ENCODE measurements around the gene CYTH2.

CYTH2 gene

GRCh38 chr19:48524732-48525131, 55.6 kb downstream of the CYTH2 start:
- Histone ChIP-seq H3K79me2 (ENCODE audit: control insufficient read depth, low read length) (no peaks in the 10 kb centered on the region), H3K9me3 (ENCODE audit: control insufficient read depth, insufficient read depth, low read length) (no peaks in the 10 kb centered on the region), H3K4me2 (ENCODE audit: low read length) (no peak overlapping the region), H3K4me3 (ENCODE audit: low read length) (no peak overlapping the region), H3K4me1 (ENCODE audit: control insufficient read depth, low read length) (no peaks in the 10 kb centered on the region), H4K20me1 (ENCODE audit: control insufficient read depth, insufficient read depth, low read depth, low read length) (no peaks in the 10 kb centered on the region), H3F3A (ENCODE audit: control insufficient read depth, insufficient read depth) (no peaks in the 10 kb centered on the region), H3K27me3 (ENCODE audit: control insufficient read depth, low read length) (peaks cover 6% of the 10 kb centered on the region; the same call in 1 of the 2 replicates), H3K36me3 (ENCODE audit: control insufficient read depth, low read length) (no peaks in the 10 kb centered on the region), H3K9me2 (replicated peaks; ENCODE audit: control insufficient read depth, low read length) (no peaks in the 10 kb centered on the region), H3K27ac (ENCODE audit: low read depth, low read length) (no peak overlapping the region)
- TF ChIP-seq, protein P1, sequence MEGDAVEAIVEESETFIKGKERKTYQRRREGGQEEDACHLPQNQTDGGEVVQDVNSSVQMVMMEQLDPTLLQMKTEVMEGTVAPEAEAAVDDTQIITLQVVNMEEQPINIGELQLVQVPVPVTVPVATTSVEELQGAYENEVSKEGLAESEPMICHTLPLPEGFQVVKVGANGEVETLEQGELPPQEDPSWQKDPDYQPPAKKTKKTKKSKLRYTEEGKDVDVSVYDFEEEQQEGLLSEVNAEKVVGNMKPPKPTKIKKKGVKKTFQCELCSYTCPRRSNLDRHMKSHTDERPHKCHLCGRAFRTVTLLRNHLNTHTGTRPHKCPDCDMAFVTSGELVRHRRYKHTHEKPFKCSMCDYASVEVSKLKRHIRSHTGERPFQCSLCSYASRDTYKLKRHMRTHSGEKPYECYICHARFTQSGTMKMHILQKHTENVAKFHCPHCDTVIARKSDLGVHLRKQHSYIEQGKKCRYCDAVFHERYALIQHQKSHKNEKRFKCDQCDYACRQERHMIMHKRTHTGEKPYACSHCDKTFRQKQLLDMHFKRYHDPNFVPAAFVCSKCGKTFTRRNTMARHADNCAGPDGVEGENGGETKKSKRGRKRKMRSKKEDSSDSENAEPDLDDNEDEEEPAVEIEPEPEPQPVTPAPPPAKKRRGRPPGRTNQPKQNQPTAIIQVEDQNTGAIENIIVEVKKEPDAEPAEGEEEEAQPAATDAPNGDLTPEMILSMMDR (IDR thresholded peaks at IDR 0.05; ENCODE audit: low read depth, low read length, poor library complexity, severe bottlenecking), result no peak
- no peak for TF ChIP-seq EZH2phosphoT487 (IDR thresholded peaks at IDR 0.05; ENCODE audit: borderline replicate concordance, low read length)

DNA sequence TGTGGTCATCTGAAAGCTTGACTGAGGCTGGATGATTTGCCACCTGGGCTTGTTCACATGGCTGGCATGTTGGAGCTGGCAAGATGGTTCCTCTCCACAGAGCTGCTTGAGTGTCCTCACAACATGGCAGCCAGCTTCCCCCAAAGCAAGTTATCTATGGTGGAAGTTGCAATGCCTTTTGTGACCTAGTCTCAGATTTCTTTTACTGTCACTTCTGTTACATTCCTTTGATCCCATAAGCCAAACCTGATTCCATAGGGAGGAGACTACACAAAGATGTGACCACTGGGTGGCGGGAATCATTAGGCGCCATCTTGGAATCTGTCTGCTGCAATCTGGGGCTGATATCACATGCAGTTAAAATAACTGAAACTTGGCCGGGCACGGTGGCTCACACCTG, 60.0 kb downstream of the CYTH2 start:
- Histone ChIP-seq H3F3A (ENCODE audit: control insufficient read depth, insufficient read depth) (no peaks in the 10 kb centered on the region), H3K4me2 (ENCODE audit: low read length) (no peak overlapping the region), H3K36me3 (ENCODE audit: control insufficient read depth, low read length) (no peaks in the 10 kb centered on the region), H3K4me3 (ENCODE audit: low read length) (no peak overlapping the region), H3K4me1 (ENCODE audit: control insufficient read depth, low read length) (no peaks in the 10 kb centered on the region), H4K20me1 (ENCODE audit: control insufficient read depth, insufficient read depth, low read depth, low read length) (no peaks in the 10 kb centered on the region), H3K79me2 (ENCODE audit: control insufficient read depth, low read length) (no peaks in the 10 kb centered on the region), H3K27me3 (ENCODE audit: control insufficient read depth, low read length) (peaks cover 3% of the 10 kb centered on the region; the same call in 1 of the 2 replicates), H3K9me2 (replicated peaks; ENCODE audit: control insufficient read depth, low read length) (no peaks in the 10 kb centered on the region), H3K27ac (ENCODE audit: low read depth, low read length) (no peak overlapping the region), H3K9me3 (ENCODE audit: control insufficient read depth, insufficient read depth, low read length) (no peaks in the 10 kb centered on the region)
- no peak for TF ChIP-seq EZH2phosphoT487 (IDR thresholded peaks at IDR 0.05; ENCODE audit: borderline replicate concordance, low read length)
- TF ChIP-seq, protein P1 (IDR thresholded peaks at IDR 0.05; ENCODE audit: low read depth, low read length, poor library complexity, severe bottlenecking), result no peak

DNA sequence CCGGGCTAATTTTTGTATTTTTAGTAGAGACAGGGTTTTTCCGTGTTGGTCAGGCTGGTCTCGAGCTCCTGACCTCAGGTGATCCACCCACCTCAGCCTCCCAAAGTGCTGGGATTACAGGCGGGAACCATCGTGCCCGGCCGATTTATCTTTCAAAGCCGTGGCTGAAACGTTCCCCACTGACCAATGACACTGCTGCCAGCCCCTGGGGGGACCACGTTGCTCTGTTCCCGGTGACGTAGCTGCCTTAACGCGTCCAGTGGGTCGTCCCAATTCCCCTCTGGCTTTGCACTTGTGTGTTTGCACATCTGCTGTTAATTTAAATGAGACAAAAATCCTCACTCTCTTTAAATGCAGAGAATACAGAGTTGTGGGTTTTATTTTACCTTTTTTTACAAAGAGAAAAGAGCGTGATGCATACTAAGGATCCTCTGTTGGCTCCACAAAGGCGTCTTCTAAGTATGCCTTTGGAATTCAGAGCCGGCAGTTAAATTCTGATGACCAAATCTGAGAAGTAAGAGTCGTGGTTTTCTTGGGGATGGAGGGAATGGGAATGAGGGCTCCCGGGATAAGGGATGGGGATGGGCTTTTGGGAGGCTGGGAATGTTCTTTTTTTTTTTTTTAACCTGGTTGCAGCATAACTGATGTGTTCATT, 61.0 kb downstream of the CYTH2 start:
- Histone ChIP-seq H3K4me1 (ENCODE audit: control insufficient read depth, low read length) (no peaks in the 10 kb centered on the region), H4K20me1 (ENCODE audit: control insufficient read depth, insufficient read depth, low read depth, low read length) (no peaks in the 10 kb centered on the region), H3K36me3 (ENCODE audit: control insufficient read depth, low read length) (no peaks in the 10 kb centered on the region), H3K27ac (ENCODE audit: low read depth, low read length) (no peak overlapping the region), H3K79me2 (ENCODE audit: control insufficient read depth, low read length) (no peaks in the 10 kb centered on the region), H3K9me2 (replicated peaks; ENCODE audit: control insufficient read depth, low read length) (no peaks in the 10 kb centered on the region), H3K27me3 (ENCODE audit: control insufficient read depth, low read length) (peaks cover 2% of the 10 kb centered on the region; the same call in 1 of the 2 replicates), H3K9me3 (ENCODE audit: control insufficient read depth, insufficient read depth, low read length) (no peaks in the 10 kb centered on the region), H3K4me2 (ENCODE audit: low read length) (no peak overlapping the region), H3K4me3 (ENCODE audit: low read length) (no peak overlapping the region), H3F3A (ENCODE audit: control insufficient read depth, insufficient read depth) (no peaks in the 10 kb centered on the region)
- no peak for TF ChIP-seq EZH2phosphoT487 (IDR thresholded peaks at IDR 0.05; ENCODE audit: borderline replicate concordance, low read length)
- TF ChIP-seq, protein P1 (IDR thresholded peaks at IDR 0.05; ENCODE audit: low read depth, low read length, poor library complexity, severe bottlenecking), result no peak

Measured in DOHH2 (cell line).